B cell (primary cell): ENCODE measurements around the gene ATXN1. TPM values are rescaled to one million over a fixed set of nuclear protein-coding genes. Genes with fewer than 3 reads are reported as not detected.

ENCODE experiments used
- ATAC-seq: fragments of 200-7000 bp; cut with Tn5 transposase; one replicate; pipeline ENCODE4 v1.10.0; 2021; ENCODE audit warnings: low read depth, mild to moderate bottlenecking, moderate number of reproducible peaks, moderate library complexity
- CTCF ChIA-PET: fragments of 350-600 bp; sonication (Branson Sonifier 250); formaldehyde crosslinking; loops from one replicate; lab custom pipeline; 2021; ENCODE audit warnings: antibody characterized with exemption, inconsistent platforms; lab: Charles Lee
- POLR2A ChIA-PET: fragments of 350-600 bp; sonication (Branson Sonifier 250); formaldehyde crosslinking; loops from one replicate; lab custom pipeline; 2021; ENCODE audit warnings: antibody characterized with exemption; lab: Charles Lee
- DNase-seq: peaks from one replicate; pipeline ENCODE4 v3.0.0; 2013
- H2AFZ ChIP-seq: 2 replicates; pipeline ENCODE4 v1.6.1; 2012; ENCODE audit warnings: mild to moderate bottlenecking, low read depth, low read length; ENCODE audit not compliant: insufficient read depth, poor library complexity, severe bottlenecking
- H3K27ac ChIP-seq, 2 donors: 1 replicate in 1 of 2; 2 replicates in 1 of 2; pipeline ENCODE4 v1.5.1; 2012 to 2013; ENCODE audit warnings: low read length in 2 of 2, mild to moderate bottlenecking in 2 of 2, moderate library complexity in 1 of 2
- H3K27me3 ChIP-seq, 4 experiments: fragments of 200-600 bp in 1 of 4; sonication (generic) in 1 of 4; replicated peaks in 1 of 4; 1 replicate in 2 of 4; 2 replicates in 2 of 4; pipeline versions ENCODE4 v1.6.1 to v1.7.0; 2013 to 2016; ENCODE audit warnings: low read length in 3 of 4, mild to moderate bottlenecking in 2 of 4, mixed read lengths in 1 of 4, moderate library complexity in 1 of 4; ENCODE audit not compliant: insufficient read depth in 4 of 4, control insufficient read depth in 3 of 4; ENCODE audit errors: control extremely low read depth in 1 of 4
- H3K36me3 ChIP-seq, 2 experiments: replicated peaks in 1 of 2; 1 replicate in 1 of 2; 2 replicates in 1 of 2; pipeline versions ENCODE4 v1.6.1 to v1.7.1; 2013; ENCODE audit warnings: low read length in 1 of 2; ENCODE audit not compliant: insufficient read depth in 2 of 2, control insufficient read depth in 1 of 2; ENCODE audit errors: control extremely low read depth in 1 of 2, extremely low read depth in 1 of 2
- H3K4me1 ChIP-seq, 2 donors: fragments of 200-600 bp in 1 of 2; sonication (generic) in 1 of 2; 1 replicate in 1 of 2; 2 replicates in 1 of 2; pipeline versions ENCODE4 v1.5.1 to v1.6.1; 2013 to 2017; ENCODE audit warnings: low read length in 2 of 2; ENCODE audit not compliant: control insufficient read depth in 2 of 2, insufficient read depth in 2 of 2
- H3K4me2 ChIP-seq: replicated peaks from 2 replicates; pipeline ENCODE3; 2012; ENCODE audit warnings: mild to moderate bottlenecking, low read depth, low read length; ENCODE audit not compliant: poor library complexity, severe bottlenecking
- H3K4me3 ChIP-seq, 5 experiments: fragments of 200-600 bp in 1 of 5; sonication (generic) in 1 of 5; 1 replicate in 3 of 5; 2 replicates in 2 of 5; pipeline versions ENCODE4 v1.5.1 to v1.7.0; 2011 to 2016; ENCODE audit warnings: low read length in 4 of 5, mild to moderate bottlenecking in 4 of 5, low read depth in 2 of 5, control low read depth in 1 of 5, moderate library complexity in 1 of 5; ENCODE audit not compliant: insufficient read depth in 1 of 5; ENCODE audit errors: control extremely low read depth in 1 of 5, extremely low read depth in 1 of 5
- H3K79me2 ChIP-seq: fragments of 200-600 bp; sonication (generic); one replicate; pipeline ENCODE4 v1.6.0; 2016; ENCODE audit warnings: low read length; ENCODE audit not compliant: control insufficient read depth, insufficient read depth
- H3K9ac ChIP-seq: fragments of 200-600 bp; sonication (generic); 2 replicates; pipeline ENCODE4 v1.6.1; 2017; ENCODE audit warnings: mild to moderate bottlenecking, low read length, moderate library complexity
- H3K9me3 ChIP-seq, 3 donors: one replicate each; pipeline versions ENCODE4 v1.6.1 to v1.7.1; 2013; ENCODE audit warnings: low read length in 2 of 3; ENCODE audit not compliant: control insufficient read depth in 2 of 3, insufficient read depth in 1 of 3; ENCODE audit errors: control extremely low read depth in 1 of 3
- H4K20me1 ChIP-seq: 2 replicates; pipeline ENCODE4 v1.6.0; 2012; ENCODE audit warnings: mild to moderate bottlenecking, low read length; ENCODE audit not compliant: insufficient read depth, control insufficient read depth, poor library complexity, severe bottlenecking
- H3K27ac Mint-ChIP-seq: one replicate; pipeline ENCODE4 v1.8.0; 2021; ENCODE audit warnings: mixed read lengths
- H3K27me3 Mint-ChIP-seq: one replicate; pipeline ENCODE4 v1.8.0; 2021; ENCODE audit warnings: mixed read lengths
- H3K4me1 Mint-ChIP-seq: one replicate; pipeline ENCODE4 v1.8.0; 2021; ENCODE audit warnings: mixed read lengths
- H3K4me3 Mint-ChIP-seq: one replicate; pipeline ENCODE4 v1.8.0; 2021; ENCODE audit warnings: mixed read lengths
- H3K9me3 Mint-ChIP-seq: one replicate; pipeline ENCODE4 v1.8.0; 2022; ENCODE audit warnings: mixed read lengths; ENCODE audit not compliant: insufficient read depth
- CTCF ChIP-seq: fragments of 200-600 bp; IDR thresholded peaks from one replicate; pipeline ENCODE4 v1.8.0; 2022; ENCODE audit warnings: antibody characterized with exemption, mild to moderate bottlenecking
- EZH2 ChIP-seq: IDR thresholded peaks from 2 replicates; pipeline ENCODE4 v1.6.1; 2012; ENCODE audit warnings: borderline replicate concordance, low read depth, mild to moderate bottlenecking, moderate library complexity, low read length; ENCODE audit not compliant: insufficient read depth, poor library complexity, severe bottlenecking
- WGBS: methylation state at CpG from one replicate; pipeline ENCODE4 v1.1.5; 2013; ENCODE audit warnings: missing lambda C conversion rate; ENCODE audit not compliant: insufficient coverage; 5-methylcytosine and 5-hydroxymethylcytosine counted together
- intact Hi-C: fragments of 100-400 bp; cut with micrococcal nuclease; formaldehyde crosslinking; loops from one replicate; pipeline ENCODE4 v1.10.0; 2022
- polyA plus RNA-seq: library from polyadenylated mRNA; depleted of rRNA; stranded (reverse); fragments of >200 nt; gene quantifications from 2 replicates; pipeline ENCODE4 v1.2.3, GENCODE V29; 2012
- total RNA-seq, 2 donors: library from RNA; stranded (reverse); fragments of 120-200 nt in 1 of 2; gene quantifications; 1 replicate in 1 of 2; 2 replicates in 1 of 2; pipeline versions ENCODE4 v1.2.3 to v1.2.4, GENCODE V29; 2013 to 2022

Gene ATXN1
- total and polyA plus RNA-seq, 2 donors (not counting 1 experiment from before 2014, with no cell fraction given): 5.7 to 63.8 TPM

DNA sequence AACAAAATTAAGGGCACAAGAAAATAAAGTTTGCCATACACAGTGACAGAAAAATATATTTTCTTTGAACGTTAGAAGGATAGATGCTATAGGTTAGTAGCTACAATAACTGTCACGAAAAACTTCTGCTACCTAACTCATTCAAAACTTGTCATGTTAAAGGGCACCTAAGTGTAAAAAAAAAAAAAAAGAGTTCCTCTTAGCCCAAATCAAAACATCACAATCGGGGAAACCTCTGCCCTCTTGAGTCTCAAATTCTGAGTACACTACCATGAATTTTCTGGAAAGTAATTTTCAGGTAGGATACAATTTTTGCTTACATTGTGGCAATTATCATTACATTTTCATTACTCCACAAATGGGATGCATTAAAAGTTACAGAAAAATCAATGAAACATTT lies 5.7 kb downstream of the ATXN1 start:
- H3K27me3 ChIP-seq: peaks cover 0 to 11% (median 4%) of the 10 kb centered on the region in 4 experiments
- peaks cover 7 to 14% of the 10 kb centered on the region in 2 donors for H3K4me1 ChIP-seq
- Mint-ChIP-seq H3K9me3 (no peaks in the 10 kb centered on the region), H3K4me3 (no peak overlapping the region), H3K27ac (no peak overlapping the region), H3K27me3 (no peaks in the 10 kb centered on the region), H3K4me1 (peaks cover 25% of the 10 kb centered on the region)
- no peak for TF ChIP-seq EZH2
- TF ChIP-seq CTCF: no peak
- no peak overlapping the region for H3K4me3 ChIP-seq
- H3K9ac ChIP-seq: no peak overlapping the region
- no peaks in the 10 kb centered on the region for H4K20me1 ChIP-seq
- no peak overlapping the region for H3K4me2 ChIP-seq
- ATAC-seq: no peak
- H2AFZ ChIP-seq: no peak overlapping the region
- DNase-seq: no peak
- intact Hi-C loops: no loop called here
- no CpG with 5 or more reads among the region's 3 CpGs for WGBS
- no peaks in the 10 kb centered on the region for H3K79me2 ChIP-seq
- CTCF ChIA-PET: interaction anchor here (1.0 kb wide), 1 partner anchor 244 kb away, joined by 3 read pairs; no protein-coding TSS in a partner anchor
- H3K27ac ChIP-seq: no peak overlapping the region
- no peaks in the 10 kb centered on the region for H3K36me3 ChIP-seq
- POLR2A ChIA-PET: no interaction called here
- no peaks in the 10 kb centered on the region for H3K9me3 ChIP-seq

- Mint-ChIP-seq H3K4me1 (peaks cover 25% of the 10 kb centered on the region), H3K4me3 (no peak overlapping the region), H3K27ac (no peak overlapping the region), H3K9me3 (no peaks in the 10 kb centered on the region), H3K27me3 (peaks cover 2% of the 10 kb centered on the region)
- Histone ChIP-seq H3K79me2 (no peaks in the 10 kb centered on the region), H3K4me3 (no peak overlapping the region), H3K36me3 (no peaks in the 10 kb centered on the region), H3K27ac (no peak overlapping the region), H3K9me3 (no peaks in the 10 kb centered on the region), H4K20me1 (no peaks in the 10 kb centered on the region), H2AFZ (no peak overlapping the region), H3K27me3 (peaks cover 0 to 11% (median 4%) of the 10 kb centered on the region in 4 experiments), H3K9ac (no peak overlapping the region), H3K4me1 (peaks cover 7 to 14% of the 10 kb centered on the region in 2 donors), H3K4me2 (no peak overlapping the region)
- ATAC-seq (no peak), DNase-seq (no peak)
- POLR2A ChIA-PET: no interaction called here
- intact Hi-C loops: no loop called here
- CTCF ChIA-PET: interaction anchor here (1.0 to 1.5 kb wide), 2 partner anchors 16 to 244 kb away, joined by 3 to 5 read pairs; no protein-coding TSS in a partner anchor
- TF ChIP-seq CTCF (no peak), EZH2 (no peak)
Observed at GRCh38 chr6:16754876-16755275, 6.4 kb downstream of the ATXN1 start.
